ENCODE measurements around the gene KHNYN.

The KHNYN gene

GRCh38 chr14:24397639-24398292 lies 32.0 kb upstream of the KHNYN start:
- H3K4me3 ChIP-seq (ENCODE audit: low read length) = no peak overlapping the region
- no peak for TF ChIP-seq CTCF (conservative IDR thresholded peaks at IDR 0.05; ENCODE audit: low read length)
- DNase-seq (ENCODE audit: low read depth) = no peak

- H3K4me3 ChIP-seq (ENCODE audit: low read length) = peak overlapping the region; percentile 63
- no peak for DNase-seq (ENCODE audit: low read depth)
- no peak for TF ChIP-seq CTCF (conservative IDR thresholded peaks at IDR 0.05; ENCODE audit: low read length)
Measured at GRCh38 chr14:24398293-24398652, 31.5 kb upstream of the KHNYN start.

GRCh38 chr14:24398653-24399446 lies 30.9 kb upstream of the KHNYN start, which contains the start of gene NYNRIN:
NYNRIN (plus strand) TSS chr14:24399003; CDS start chr14:24399247, 244 bp downstream.
- DNase-seq (ENCODE audit: low read depth) = no peak
- peak within 1 kb of the TSS; percentile 63 for H3K4me3 ChIP-seq (ENCODE audit: low read length)
- TF ChIP-seq CTCF (conservative IDR thresholded peaks at IDR 0.05; ENCODE audit: low read length) = no peak

GRCh38 chr14:24399447-24399822 lies 30.3 kb upstream of the KHNYN start:
- DNase-seq (ENCODE audit: low read depth) = no peak
- no peak for TF ChIP-seq CTCF (conservative IDR thresholded peaks at IDR 0.05; ENCODE audit: low read length)
- peak overlapping the region; percentile 63 for H3K4me3 ChIP-seq (ENCODE audit: low read length)

- TF ChIP-seq CTCF (conservative IDR thresholded peaks at IDR 0.05; ENCODE audit: low read length) = no peak
- H3K4me3 ChIP-seq (ENCODE audit: low read length) = peak overlapping the region; percentile 63
- DNase-seq (ENCODE audit: low read depth) = no peak
Measured at GRCh38 chr14:24399999-24400718, 29.6 kb upstream of the KHNYN start.

- DNase-seq (ENCODE audit: low read depth) = no peak
- no peak for TF ChIP-seq CTCF (conservative IDR thresholded peaks at IDR 0.05; ENCODE audit: low read length)
- H3K4me3 ChIP-seq (ENCODE audit: low read length) = no peak overlapping the region
Measured at GRCh38 chr14:24401810-24402702, 27.7 kb upstream of the KHNYN start.

Data from AG10803 (cell line).